Smooth muscle cell of the pulmonary artery (primary cell): ENCODE data around the gene LENG8. TPM values are rescaled to one million over a fixed set of nuclear protein-coding genes. Genes with fewer than 3 reads are reported as not detected.

Experiments used
- total RNA-seq: library from RNA; depleted of rRNA; stranded (reverse); fragments of >200 nt; gene quantifications from 2 replicates; pipeline ENCODE4 v1.2.3, GENCODE V29; 2014

Gene LENG8
- 58.7 and 90.9 TPM in 2 replicates for total RNA-seq

GRCh38 chr19:54448774-54449700 lies at the start of gene LENG8:
LENG8 (plus strand) TSS chr19:54449199; CDS start chr19:54451345, 2,146 bp downstream.

GRCh38 chr19:54415208-54415900 lies 33.6 kb upstream of the LENG8 start, which contains the start of gene TTYH1:
TTYH1 (plus strand) TSS chr19:54415464; CDS start chr19:54415553, 89 bp downstream.

GRCh38 chr19:54463531-54464043 lies 14.6 kb downstream of the LENG8 start, which contains the start of gene LENG9:
LENG9 (minus strand) TSS chr19:54463778; CDS start chr19:54463526, 252 bp downstream.

GRCh38 chr19:54473071-54473891 lies 24.3 kb downstream of the LENG8 start, which contains the start of gene CDC42EP5:
CDC42EP5 (minus strand) TSS chr19:54473296; CDS start chr19:54465547, 7,749 bp downstream.

GRCh38 chr19:54502518-54503048 lies 53.6 kb downstream of the LENG8 start, which contains the start of gene LAIR2:
LAIR2 (plus strand) TSS chr19:54502831; CDS start chr19:54502919, 88 bp downstream.

Other genes starting within 250 kb of the LENG8 start
- 1,505 and 1,870 TPM in 2 replicates for gene RPS9, start 248.3 kb upstream of the LENG8 start, total RNA-seq
- gene LILRB3, start 226.2 kb upstream of the LENG8 start, total RNA-seq: not detected in 2 replicates
- gene LILRA6, start 206.4 kb upstream of the LENG8 start, total RNA-seq: not detected in 2 replicates
- not detected in 2 replicates for gene LILRB5, start 191.9 kb upstream of the LENG8 start, total RNA-seq
- not detected in 2 replicates for gene LILRB2, start 168.1 kb upstream of the LENG8 start, total RNA-seq
- gene LILRA5, start 136.0 kb upstream of the LENG8 start, total RNA-seq: not detected in 2 replicates
- gene LILRA4, start 110.0 kb upstream of the LENG8 start, total RNA-seq: not detected in 2 replicates
- not detected in 2 replicates for gene LAIR1, start 84.3 kb upstream of the LENG8 start, total RNA-seq
- gene TTYH1, start 33.7 kb upstream of the LENG8 start, total RNA-seq: not detected in 2 replicates
- gene LENG9, start 14.6 kb downstream of the LENG8 start, total RNA-seq: 10.4 and 12.7 TPM in 2 replicates
- gene CDC42EP5, start 24.1 kb downstream of the LENG8 start, total RNA-seq: 17.4 and 21.0 TPM in 2 replicates
- gene LAIR2, start 53.6 kb downstream of the LENG8 start, total RNA-seq: not detected in 2 replicates
- not detected in 2 replicates for gene LILRA2, start 124.6 kb downstream of the LENG8 start, total RNA-seq
- not detected in 2 replicates for gene LILRA1, start 144.4 kb downstream of the LENG8 start, total RNA-seq
- gene LILRB1, start 181.3 kb downstream of the LENG8 start, total RNA-seq: not detected in 2 replicates
- not detected in 2 replicates for gene LILRB4, start 213.8 kb downstream of the LENG8 start, total RNA-seq